Retina (tissue), 1 donor: ENCODE measurements around the gene FMN2.

Experiments
- DNase-seq: peaks from one replicate; pipeline ENCODE4 v3.0.0-alpha.2; 2016

The FMN2 gene

DNA sequence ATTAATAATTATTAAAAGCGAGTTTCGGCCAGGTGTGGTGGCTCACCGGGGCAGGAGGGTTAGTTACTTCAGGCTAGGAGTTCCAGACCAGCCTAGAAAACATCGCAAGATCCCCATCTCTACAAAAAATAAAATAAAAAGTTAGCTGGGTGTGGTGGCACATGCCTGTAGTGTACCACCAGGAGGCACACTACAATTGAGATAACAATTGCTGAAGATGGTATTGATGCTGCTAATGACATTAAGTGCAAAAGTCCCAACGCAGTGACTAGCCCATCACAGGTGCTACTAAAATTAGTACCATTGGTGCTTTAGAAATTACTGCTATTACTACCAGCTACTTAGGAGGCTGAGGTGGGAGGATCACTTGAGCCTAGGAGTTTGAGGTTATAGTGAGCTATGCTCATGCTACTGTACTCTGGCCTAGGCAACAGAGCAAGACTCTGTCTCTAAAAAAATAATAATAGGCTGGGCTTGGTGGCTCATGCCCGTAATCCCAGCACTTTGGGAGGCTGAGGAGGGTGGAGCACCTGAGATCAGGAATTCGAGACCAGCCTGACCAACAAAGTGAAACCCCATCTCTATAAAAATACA lies 363.6 kb downstream of the FMN2 start:
- no peak for DNase-seq

GRCh38 chr1:240457203-240457602 lies 365.5 kb downstream of the FMN2 start:
- no peak for DNase-seq

DNA sequence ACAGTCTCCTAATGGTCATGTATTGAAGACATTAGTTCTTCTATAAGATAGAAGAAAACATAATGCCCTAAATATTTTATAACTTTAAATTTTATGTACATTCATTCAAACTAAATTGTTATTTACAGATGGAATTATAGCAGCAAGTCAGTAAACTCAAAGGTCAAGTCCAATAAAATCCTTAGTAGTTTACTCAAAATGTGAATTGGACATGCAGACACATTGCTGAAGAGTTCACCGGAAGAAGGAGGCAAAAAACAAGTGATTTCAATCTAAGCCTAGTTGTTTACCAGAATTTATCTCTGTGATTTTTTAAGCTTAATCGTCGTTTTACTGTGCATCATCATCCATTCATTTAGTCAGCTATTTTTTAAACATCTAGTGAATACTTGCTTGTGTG lies 370.6 kb downstream of the FMN2 start:
- no peak for DNase-seq

DNA sequence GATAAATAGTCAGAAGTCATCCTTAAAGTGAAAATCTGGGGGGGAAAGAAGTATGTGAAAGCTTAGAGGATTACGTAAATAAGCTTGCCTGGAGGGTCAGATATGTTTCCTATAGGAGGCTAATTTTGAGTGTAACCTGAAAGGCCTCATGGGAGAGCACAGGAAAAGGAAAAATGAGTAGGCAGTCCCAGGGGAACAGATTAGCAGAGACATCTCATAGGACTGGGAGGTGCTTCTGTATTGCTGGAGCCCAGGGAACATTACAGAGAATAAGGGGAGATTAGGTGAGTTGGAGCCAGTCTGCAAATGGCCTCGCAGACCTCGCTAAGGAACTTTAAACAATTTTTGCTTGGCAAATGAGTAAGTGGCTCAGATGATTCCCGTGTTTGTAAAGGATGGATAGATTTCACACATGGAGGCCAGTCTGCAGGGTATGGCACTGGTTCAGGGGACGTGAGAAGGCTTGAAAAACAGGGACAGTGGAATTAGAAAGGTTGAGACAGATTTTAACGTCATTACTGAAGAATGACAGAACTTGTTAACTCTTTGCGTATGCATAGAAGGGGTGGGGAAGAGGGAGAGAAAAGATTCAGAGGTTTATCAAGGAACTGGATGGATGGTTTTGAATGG lies 371.2 kb downstream of the FMN2 start:
- no peak for DNase-seq

- peak; percentile 3 for DNase-seq
Measured at GRCh38 chr1:240464099-240464498, 372.4 kb downstream of the FMN2 start.

DNA sequence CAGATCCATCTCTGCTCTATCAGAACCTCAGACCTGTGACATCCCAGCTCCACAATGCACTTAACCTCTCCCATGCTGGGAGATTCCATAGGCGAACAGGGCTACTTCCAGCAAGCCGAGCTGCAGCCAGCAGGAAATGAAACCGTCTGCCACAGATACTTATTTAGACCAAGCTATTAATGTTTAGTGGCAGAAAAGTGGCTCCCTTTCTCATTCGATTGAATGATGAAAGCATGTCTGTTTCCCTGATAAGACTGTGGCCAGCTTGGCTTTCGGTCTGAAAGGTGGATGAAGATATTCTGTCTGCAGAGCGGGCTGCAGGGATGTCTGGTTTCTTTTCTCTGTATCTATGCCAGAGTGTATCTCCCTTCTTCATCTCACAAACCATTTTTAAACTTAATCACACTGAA lies 373.9 kb downstream of the FMN2 start:
- peak; percentile 47 for DNase-seq

GRCh38 chr1:240466509-240466908 lies 374.8 kb downstream of the FMN2 start:
- no peak for DNase-seq

DNA sequence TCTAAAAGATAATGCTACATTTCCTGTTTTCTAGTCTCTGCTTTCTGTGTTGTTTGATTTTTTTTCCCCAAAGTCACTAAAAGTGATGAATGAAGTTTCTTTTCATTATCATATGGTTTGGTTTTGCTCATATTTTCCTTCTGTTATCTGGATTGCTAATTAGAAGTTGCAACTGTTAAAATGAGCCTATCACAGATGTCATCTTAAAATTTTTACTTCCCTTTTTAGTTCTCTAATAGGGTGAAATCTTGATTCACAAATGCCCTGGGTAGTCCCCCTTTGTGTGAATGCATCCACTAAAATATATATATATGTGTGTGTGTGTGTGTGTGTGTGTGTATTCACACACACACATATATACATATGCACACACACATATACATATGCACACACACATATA lies 376.2 kb downstream of the FMN2 start:
- DNase-seq = no peak

- no peak for DNase-seq
Measured at GRCh38 chr1:240468656-240469055, 377.0 kb downstream of the FMN2 start.

- DNase-seq = no peak
Measured at GRCh38 chr1:240474133-240474614, 382.5 kb downstream of the FMN2 start.

DNA sequence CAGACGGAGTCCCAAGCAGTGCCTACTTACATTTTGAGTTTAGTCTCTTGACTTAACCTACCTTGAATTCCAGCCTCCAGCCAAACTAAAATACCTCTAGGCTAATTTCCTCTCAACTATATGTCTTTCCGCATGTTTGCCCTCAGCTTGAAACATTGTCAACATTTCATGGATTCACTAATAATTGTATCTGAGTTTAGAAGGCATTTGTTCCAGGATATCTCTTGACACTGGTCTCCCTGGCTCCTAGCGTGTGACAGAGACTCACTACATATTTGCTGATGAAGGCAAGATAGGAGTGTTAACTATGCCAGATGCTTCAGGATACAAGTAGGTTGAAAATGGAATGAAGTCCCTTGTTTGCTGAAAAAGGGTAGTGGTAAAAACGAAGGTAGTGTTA lies 384.1 kb downstream of the FMN2 start:
- no peak for DNase-seq

DNA sequence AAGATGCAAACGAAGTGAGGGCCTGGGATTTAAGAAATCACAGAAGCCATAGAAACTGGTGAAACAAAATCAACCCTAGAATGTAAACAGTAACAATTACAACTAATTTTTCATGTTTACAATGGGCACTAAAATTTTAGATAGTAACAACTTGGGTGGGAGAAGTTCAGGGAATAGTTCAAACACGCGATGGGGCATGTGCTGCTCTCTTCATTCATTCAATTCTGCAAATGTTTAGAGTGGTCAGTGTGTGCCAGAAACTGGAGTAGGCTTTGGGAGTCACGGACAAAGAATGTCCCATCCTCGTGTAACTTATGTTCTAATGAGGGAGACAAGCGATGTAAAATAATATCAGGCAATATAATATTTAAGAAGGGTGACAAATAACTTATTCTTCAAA lies 386.9 kb downstream of the FMN2 start:
- no peak for DNase-seq

GRCh38 chr1:240484804-240485443 lies 393.2 kb downstream of the FMN2 start:
- no peak for DNase-seq

GRCh38 chr1:240486611-240487010 lies 394.9 kb downstream of the FMN2 start:
- DNase-seq = no peak

GRCh38 chr1:240487493-240487892 lies 395.8 kb downstream of the FMN2 start:
- no peak for DNase-seq

GRCh38 chr1:240491156-240491555 lies 399.5 kb downstream of the FMN2 start:
- no peak for DNase-seq

- DNase-seq = no peak
Measured at GRCh38 chr1:240491796-240492195, 400.1 kb downstream of the FMN2 start.

- peak; percentile 56 for DNase-seq
Measured at GRCh38 chr1:240492832-240493440, 401.3 kb downstream of the FMN2 start.

DNA sequence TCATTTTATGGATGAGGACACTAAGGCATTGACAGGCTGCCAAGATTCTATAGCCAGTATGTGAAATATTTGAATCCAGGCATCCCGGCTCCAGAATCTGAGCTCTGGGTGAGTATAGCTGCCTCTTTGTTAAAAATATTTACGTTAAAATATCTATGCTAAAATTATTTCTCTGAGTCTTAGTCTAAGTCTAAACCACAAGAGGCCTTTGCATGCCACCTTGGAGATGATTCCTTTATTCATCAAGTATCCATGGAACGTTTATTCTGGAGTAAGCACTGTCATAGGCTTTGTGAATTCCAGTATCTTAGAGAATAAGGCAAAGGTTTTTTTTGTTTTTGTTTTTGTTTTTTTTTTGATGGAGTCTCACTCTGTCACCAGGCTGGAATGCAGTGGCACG lies 403.9 kb downstream of the FMN2 start:
- DNase-seq = no peak

DNA sequence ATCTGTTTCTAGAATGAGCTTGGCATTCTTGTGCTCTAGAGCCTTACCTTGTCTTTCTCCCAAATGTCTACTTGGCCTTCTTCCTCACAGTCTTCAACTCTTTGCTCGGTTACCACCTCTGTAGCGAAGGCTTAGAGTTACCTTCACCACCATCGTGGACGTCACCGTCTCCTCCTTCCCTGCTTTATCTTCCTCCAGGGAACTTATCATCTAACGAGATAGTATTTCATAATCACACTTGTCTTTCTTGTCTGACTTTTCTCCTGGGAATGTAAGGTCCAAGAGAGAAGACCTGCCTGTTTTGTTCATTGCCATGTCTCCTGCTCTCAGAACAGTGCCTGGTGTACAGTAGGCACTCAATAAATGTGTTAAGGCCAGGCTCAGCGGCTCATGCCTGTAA lies 404.7 kb downstream of the FMN2 start:
- no peak for DNase-seq

DNA sequence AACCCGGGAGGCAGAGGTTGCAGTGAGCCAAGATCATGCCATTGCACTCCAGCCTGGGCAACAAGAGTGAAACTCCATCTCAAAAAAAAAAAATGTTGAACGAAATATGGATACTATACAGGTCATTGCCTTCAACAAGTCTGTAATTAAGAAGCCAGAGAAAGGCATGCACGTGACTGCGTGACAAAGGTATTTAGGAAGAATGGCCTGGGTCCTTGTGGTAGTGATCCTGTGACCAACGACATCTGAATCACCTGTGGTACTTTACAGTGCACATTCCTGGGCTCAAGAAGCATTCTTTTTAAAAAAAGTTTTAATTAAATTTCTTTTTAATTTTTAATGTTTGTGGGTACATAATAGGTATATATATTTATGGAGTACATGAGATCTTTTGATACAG lies 405.3 kb downstream of the FMN2 start:
- no peak for DNase-seq

GRCh38 chr1:240497908-240498307 lies 406.2 kb downstream of the FMN2 start:
- DNase-seq = no peak

GRCh38 chr1:240498335-240498734 lies 406.7 kb downstream of the FMN2 start:
- no peak for DNase-seq

DNA sequence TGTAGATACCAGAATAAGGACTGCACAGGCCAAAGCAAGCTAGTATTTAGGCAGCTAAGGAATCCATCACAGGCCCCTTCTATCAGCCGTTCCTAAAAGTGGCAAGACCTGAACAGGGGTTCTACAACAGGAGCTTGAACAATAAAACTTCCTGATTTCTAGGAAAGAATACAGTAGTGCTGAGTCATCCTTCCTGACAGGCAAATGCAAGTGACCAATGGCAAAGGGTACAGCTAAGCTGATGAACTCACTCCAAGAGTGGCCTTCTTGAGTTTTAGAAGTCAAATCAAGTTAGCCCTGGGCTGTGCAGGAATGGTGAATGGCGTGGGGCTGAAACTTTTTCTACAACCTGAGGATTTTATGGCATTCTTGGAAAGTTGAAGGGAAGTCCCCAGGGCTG lies 407.3 kb downstream of the FMN2 start:
- DNase-seq = no peak
